ENCODE measurements around the gene SPAG9. TPM values are rescaled to one million over a fixed set of nuclear protein-coding genes. Genes with fewer than 3 reads are reported as not detected.

SPAG9 gene
- total RNA-seq, 1 experiment from 2014 or later, result 77.6 TPM

DNA sequence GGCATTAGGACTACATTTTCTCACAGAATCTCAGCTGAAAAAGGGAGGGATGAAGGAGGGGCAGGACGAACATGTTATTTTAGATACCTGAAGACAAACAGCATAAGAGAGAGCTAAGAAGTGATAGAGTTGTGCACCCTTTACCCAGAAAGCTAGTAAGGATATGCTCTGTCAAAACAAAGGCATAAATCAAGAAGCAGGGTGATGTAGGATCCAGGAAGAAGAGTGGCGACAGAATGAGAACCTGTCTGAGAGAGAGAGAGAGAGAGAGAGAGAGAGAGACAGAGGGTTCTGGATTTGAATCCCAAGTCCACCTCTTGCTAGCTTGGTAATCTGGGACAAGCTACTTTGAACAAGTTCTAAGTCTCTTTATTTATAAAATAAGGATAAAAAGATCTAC, 103.4 kb downstream of the SPAG9 start (continued):
- TF ChIP-seq, protein P1, sequence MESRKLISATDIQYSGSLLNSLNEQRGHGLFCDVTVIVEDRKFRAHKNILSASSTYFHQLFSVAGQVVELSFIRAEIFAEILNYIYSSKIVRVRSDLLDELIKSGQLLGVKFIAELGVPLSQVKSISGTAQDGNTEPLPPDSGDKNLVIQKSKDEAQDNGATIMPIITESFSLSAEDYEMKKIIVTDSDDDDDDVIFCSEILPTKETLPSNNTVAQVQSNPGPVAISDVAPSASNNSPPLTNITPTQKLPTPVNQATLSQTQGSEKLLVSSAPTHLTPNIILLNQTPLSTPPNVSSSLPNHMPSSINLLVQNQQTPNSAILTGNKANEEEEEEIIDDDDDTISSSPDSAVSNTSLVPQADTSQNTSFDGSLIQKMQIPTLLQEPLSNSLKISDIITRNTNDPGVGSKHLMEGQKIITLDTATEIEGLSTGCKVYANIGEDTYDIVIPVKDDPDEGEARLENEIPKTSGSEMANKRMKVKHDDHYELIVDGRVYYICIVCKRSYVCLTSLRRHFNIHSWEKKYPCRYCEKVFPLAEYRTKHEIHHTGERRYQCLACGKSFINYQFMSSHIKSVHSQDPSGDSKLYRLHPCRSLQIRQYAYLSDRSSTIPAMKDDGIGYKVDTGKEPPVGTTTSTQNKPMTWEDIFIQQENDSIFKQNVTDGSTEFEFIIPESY (IDR thresholded peaks at IDR 0.05; ENCODE audit: extremely low read depth, insufficient replicate concordance, low read length), result no peak

DNA sequence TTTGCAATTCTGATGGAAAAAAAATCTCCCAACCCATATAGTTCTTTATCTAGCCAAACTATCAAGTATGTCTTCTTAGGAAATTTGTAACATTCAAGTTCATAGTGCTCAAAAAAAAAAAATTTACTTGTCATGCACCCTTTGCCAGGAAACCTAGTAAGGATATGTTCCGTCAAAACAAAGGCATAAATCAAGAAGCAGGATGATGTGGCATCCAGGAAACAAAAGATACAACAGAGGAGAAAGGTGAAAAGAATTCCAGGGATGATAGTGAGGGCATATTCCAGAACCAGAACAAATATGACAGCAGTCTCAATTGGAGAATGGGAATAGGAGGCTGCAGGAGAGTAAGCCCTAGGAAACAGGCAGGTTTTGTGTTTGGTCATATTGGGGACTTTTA, 104.6 kb downstream of the SPAG9 start:
- no TSS peak for BruUV-seq (replicated peaks)
- no peak for ATAC-seq
- ChIA-PET POLR2A (no interaction called here), CTCF (no interaction called here), RAD21 (ENCODE audit: low non-redundant PET in 1 of 2, low total read pairs in 2 of 2, uncharacterized antibody in 2 of 2, unreplicated experiment in 2 of 2) (no interaction called here)
- Histone ChIP-seq H4K20me1 (ENCODE audit: insufficient read depth) (no peaks in the 10 kb centered on the region), H3K36me3 (ENCODE audit: control insufficient read depth in 1 of 2, insufficient read depth in 2 of 2, low read length in 2 of 2) (peaks cover 5 to 19% of the 10 kb centered on the region in 2 experiments; a peak in 3 of 4 replicates), H3K9me2 (ENCODE audit: insufficient read depth) (no peaks in the 10 kb centered on the region), H3K27me3 (ENCODE audit: insufficient read depth, low read length) (no peaks in the 10 kb centered on the region), H3K27ac (ENCODE audit: low read depth, low read length) (no peak overlapping the region), H2AFZ (ENCODE audit: low read depth, low read length, poor library complexity, severe bottlenecking) (no peak overlapping the region), H3K9ac (ENCODE audit: low read length) (no peak overlapping the region), H3K79me2 (ENCODE audit: insufficient read depth, low read length) (no peaks in the 10 kb centered on the region), H3K4me3 (replicated peaks in 1 of 2; ENCODE audit: low read depth in 1 of 2, low read length in 2 of 2) (no peak overlapping the region), H3K9me3 (ENCODE audit: control insufficient read depth in 1 of 2, insufficient read depth in 1 of 2, low read depth in 1 of 2, low read length in 2 of 2) (no peaks in the 10 kb centered on the region), H3K4me1 (ENCODE audit: control insufficient read depth in 1 of 2, insufficient read depth in 2 of 2, low read length in 2 of 2) (no peaks in the 10 kb centered on the region), H3K4me2 (ENCODE audit: low read length) (no peak overlapping the region)
- no peak for DNase-seq (ENCODE audit: low read depth, low spot score)
- intact Hi-C loops (cut with micrococcal nuclease), result no loop called here
- TF ChIP-seq SRF (IDR thresholded peaks at IDR 0.05; ENCODE audit: low read depth) (no peak), SP1 (IDR thresholded peaks at IDR 0.05; ENCODE audit: low read depth) (no peak), CEBPB (IDR thresholded peaks at IDR 0.05; ENCODE audit: low read depth) (no peak), EGR1 (IDR thresholded peaks at IDR 0.05; ENCODE audit: low read depth) (no peak), ZFX (IDR thresholded peaks at IDR 0.05) (no peak), ZNF274 (IDR thresholded peaks at IDR 0.05; ENCODE audit: low read depth, low read length) (no peak), POLR2A (IDR thresholded peaks at IDR 0.05; ENCODE audit: borderline replicate concordance, extremely low read depth, insufficient read depth, insufficient read length) (no peak), YY1 (IDR thresholded peaks at IDR 0.05; ENCODE audit: extremely low read depth, insufficient replicate concordance, low read depth, low read length) (no peak), POLR2AphosphoS5 (IDR thresholded peaks at IDR 0.05; ENCODE audit: low read depth, low read length) (no peak), JUND (IDR thresholded peaks at IDR 0.05) (no peak), FOSL1 (IDR thresholded peaks at IDR 0.05; ENCODE audit: low read depth) (no peak), RAD21 (IDR thresholded peaks at IDR 0.05; ENCODE audit: low read depth) (no peak), TCF7L2 (IDR thresholded peaks at IDR 0.05; ENCODE audit: borderline replicate concordance, extremely low read depth, insufficient read depth, insufficient read length) (no peak), EZH2 (IDR thresholded peaks at IDR 0.05) (no peak), ELF1 (IDR thresholded peaks at IDR 0.05; ENCODE audit: borderline replicate concordance, low read depth) (no peak), EZH2phosphoT487 (IDR thresholded peaks at IDR 0.05; ENCODE audit: borderline replicate concordance) (no peak)
- TF ChIP-seq, protein P1 (IDR thresholded peaks at IDR 0.05; ENCODE audit: extremely low read depth, insufficient replicate concordance, low read length), result no peak
- TF ChIP-seq, protein P2, sequence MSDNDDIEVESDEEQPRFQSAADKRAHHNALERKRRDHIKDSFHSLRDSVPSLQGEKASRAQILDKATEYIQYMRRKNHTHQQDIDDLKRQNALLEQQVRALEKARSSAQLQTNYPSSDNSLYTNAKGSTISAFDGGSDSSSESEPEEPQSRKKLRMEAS (IDR thresholded peaks at IDR 0.05), result no peak
- TF ChIP-seq, protein P3, sequence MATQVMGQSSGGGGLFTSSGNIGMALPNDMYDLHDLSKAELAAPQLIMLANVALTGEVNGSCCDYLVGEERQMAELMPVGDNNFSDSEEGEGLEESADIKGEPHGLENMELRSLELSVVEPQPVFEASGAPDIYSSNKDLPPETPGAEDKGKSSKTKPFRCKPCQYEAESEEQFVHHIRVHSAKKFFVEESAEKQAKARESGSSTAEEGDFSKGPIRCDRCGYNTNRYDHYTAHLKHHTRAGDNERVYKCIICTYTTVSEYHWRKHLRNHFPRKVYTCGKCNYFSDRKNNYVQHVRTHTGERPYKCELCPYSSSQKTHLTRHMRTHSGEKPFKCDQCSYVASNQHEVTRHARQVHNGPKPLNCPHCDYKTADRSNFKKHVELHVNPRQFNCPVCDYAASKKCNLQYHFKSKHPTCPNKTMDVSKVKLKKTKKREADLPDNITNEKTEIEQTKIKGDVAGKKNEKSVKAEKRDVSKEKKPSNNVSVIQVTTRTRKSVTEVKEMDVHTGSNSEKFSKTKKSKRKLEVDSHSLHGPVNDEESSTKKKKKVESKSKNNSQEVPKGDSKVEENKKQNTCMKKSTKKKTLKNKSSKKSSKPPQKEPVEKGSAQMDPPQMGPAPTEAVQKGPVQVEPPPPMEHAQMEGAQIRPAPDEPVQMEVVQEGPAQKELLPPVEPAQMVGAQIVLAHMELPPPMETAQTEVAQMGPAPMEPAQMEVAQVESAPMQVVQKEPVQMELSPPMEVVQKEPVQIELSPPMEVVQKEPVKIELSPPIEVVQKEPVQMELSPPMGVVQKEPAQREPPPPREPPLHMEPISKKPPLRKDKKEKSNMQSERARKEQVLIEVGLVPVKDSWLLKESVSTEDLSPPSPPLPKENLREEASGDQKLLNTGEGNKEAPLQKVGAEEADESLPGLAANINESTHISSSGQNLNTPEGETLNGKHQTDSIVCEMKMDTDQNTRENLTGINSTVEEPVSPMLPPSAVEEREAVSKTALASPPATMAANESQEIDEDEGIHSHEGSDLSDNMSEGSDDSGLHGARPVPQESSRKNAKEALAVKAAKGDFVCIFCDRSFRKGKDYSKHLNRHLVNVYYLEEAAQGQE (IDR thresholded peaks at IDR 0.05; ENCODE audit: low read depth), result no peak
